Lung (tissue), 12 donors: ENCODE results near the gene KCTD16. TPM values are rescaled to one million over a fixed set of nuclear protein-coding genes. Genes with fewer than 3 reads are reported as not detected.

ENCODE experiments used
- ATAC-seq: fragments of 200-7000 bp; cut with Tn5 transposase; one replicate; pipeline ENCODE4 v1.9.1; 2020; ENCODE audit warnings: moderate number of reproducible peaks; ENCODE audit not compliant: insufficient read depth, low FRiP score
- DNase-seq, 3 donors: peaks; one replicate each; pipeline ENCODE4 v3.0.0-alpha.2; 2013 to 2017
- H3K27ac ChIP-seq, 2 donors: one replicate each; pipeline ENCODE4 v1.5.1; 2013; ENCODE audit warnings: mild to moderate bottlenecking in 2 of 2, moderate library complexity in 2 of 2, control low read depth in 1 of 2, inconsistent platforms in 1 of 2, low read depth in 1 of 2, low read length in 1 of 2
- H3K27me3 ChIP-seq, 3 donors: one replicate each; pipeline ENCODE4 v1.5.1; 2013; ENCODE audit warnings: low read length in 2 of 3; ENCODE audit not compliant: control insufficient read depth in 3 of 3, insufficient read depth in 3 of 3
- H3K36me3 ChIP-seq, 4 donors: one replicate each; pipeline ENCODE4 v1.5.1; 2013; ENCODE audit warnings: low read length in 4 of 4, mild to moderate bottlenecking in 1 of 4, moderate library complexity in 1 of 4; ENCODE audit not compliant: control insufficient read depth in 4 of 4, insufficient read depth in 4 of 4
- H3K4me1 ChIP-seq, 5 donors: one replicate each; pipeline ENCODE4 v1.5.1; 2013; ENCODE audit warnings: low read length in 5 of 5, mild to moderate bottlenecking in 2 of 5, moderate library complexity in 1 of 5; ENCODE audit not compliant: control insufficient read depth in 5 of 5, insufficient read depth in 5 of 5
- H3K4me3 ChIP-seq: one replicate; pipeline ENCODE4 v1.5.1; 2013; ENCODE audit warnings: mild to moderate bottlenecking, control low read depth, moderate library complexity
- H3K9ac ChIP-seq, 2 donors: one replicate each; pipeline ENCODE4 v1.5.1; 2013; ENCODE audit warnings: low read length in 2 of 2, control low read depth in 1 of 2; ENCODE audit not compliant: insufficient read depth in 1 of 2
- H3K9me3 ChIP-seq, 4 donors: one replicate each; pipeline ENCODE4 v1.5.1; 2013; ENCODE audit warnings: low read length in 3 of 4, mild to moderate bottlenecking in 1 of 4, moderate library complexity in 1 of 4; ENCODE audit not compliant: control insufficient read depth in 4 of 4, insufficient read depth in 3 of 4
- WGBS, 2 donors: extraction: QIAGEN DNeasy Blood & Tissue Kit; methylation state at CpG; one replicate each; pipeline ENCODE4 v1.1.7; 2013; 5-methylcytosine and 5-hydroxymethylcytosine counted together
- polyA plus RNA-seq, 2 donors: library from polyadenylated mRNA; stranded (reverse); fragments of 200-250 nt; gene quantifications; one replicate each; pipeline ENCODE4 v1.2.1, GENCODE V29; 2013
- total RNA-seq, 2 donors: library from RNA; depleted of rRNA in 1 of 2; stranded (reverse); fragments of >200 nt in 1 of 2; gene quantifications; one replicate each; pipeline ENCODE4 v1.2.1, GENCODE V29; 2014 to 2021
- TF ChIP-seq, protein P1 (sequence below): IDR thresholded peaks from 2 replicates; pipeline ENCODE4 v1.5.1; 2012; ENCODE audit warnings: mild to moderate bottlenecking; ENCODE audit errors: control extremely low read depth, extremely low read depth
- donor health status: control.
- donor health status: control.
- donor health status: Bipolar disorder and iron deficiency.
- donor health status: healthy.
- donor health status: DM: yes; HTN: yes; CAD: no.

The KCTD16 gene
- total and polyA plus RNA-seq, 4 donors = 0.07 to 0.63 (median 0.27) TPM

DNA sequence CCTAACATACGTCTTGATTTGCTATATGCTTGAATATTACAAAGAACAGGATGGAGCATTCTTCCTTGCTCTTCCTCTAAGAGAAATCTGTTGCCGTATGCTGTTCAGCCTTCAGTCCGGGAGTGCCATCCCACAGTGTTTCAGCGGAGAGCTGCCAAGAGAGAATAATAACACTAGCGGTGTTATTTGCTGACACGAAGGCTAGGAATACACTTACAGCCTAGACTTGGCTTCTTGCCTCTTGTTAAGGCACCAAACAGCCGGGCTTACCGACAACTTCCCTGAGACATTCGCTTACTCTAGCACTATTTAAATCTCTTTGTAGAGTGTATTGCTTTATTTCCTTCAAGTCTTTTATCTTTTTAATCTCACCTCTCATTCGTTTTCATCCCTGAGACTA lies 31.4 kb downstream of the KCTD16 start:
- peak in 1 of 3 donors; percentile 29 for DNase-seq
- H3K9me3 ChIP-seq = no peaks in the 10 kb centered on the region
- TF ChIP-seq, protein P1, sequence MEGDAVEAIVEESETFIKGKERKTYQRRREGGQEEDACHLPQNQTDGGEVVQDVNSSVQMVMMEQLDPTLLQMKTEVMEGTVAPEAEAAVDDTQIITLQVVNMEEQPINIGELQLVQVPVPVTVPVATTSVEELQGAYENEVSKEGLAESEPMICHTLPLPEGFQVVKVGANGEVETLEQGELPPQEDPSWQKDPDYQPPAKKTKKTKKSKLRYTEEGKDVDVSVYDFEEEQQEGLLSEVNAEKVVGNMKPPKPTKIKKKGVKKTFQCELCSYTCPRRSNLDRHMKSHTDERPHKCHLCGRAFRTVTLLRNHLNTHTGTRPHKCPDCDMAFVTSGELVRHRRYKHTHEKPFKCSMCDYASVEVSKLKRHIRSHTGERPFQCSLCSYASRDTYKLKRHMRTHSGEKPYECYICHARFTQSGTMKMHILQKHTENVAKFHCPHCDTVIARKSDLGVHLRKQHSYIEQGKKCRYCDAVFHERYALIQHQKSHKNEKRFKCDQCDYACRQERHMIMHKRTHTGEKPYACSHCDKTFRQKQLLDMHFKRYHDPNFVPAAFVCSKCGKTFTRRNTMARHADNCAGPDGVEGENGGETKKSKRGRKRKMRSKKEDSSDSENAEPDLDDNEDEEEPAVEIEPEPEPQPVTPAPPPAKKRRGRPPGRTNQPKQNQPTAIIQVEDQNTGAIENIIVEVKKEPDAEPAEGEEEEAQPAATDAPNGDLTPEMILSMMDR = no peak

DNA sequence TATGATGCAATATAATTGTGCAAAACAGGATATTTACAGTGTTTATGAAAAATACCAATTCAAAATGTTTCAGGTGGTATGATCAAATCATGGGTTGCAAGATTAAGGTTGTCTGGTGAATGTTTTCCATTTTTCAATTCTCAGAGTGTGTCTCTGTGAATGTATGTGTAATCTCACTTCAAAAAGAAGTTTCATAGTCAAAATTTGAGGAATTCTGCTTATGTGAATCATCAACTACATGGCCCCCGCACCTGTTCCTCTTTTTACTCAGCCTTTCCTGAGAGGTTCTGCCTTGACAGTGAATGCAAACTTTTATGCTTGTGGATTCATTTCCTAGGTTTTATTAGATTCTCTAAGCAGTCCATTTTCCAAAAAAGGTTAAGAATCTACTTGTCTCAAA lies 32.1 kb downstream of the KCTD16 start:
- WGBS, 2 donors = 24 to 68% methylated on average over 1 of the region's 1 CpG
- H3K36me3 ChIP-seq = no peaks in the 10 kb centered on the region
- H3K4me3 ChIP-seq = no peak overlapping the region
- no peak overlapping the region for H3K27ac ChIP-seq
- no peaks in the 10 kb centered on the region for H3K9me3 ChIP-seq
- no peak for DNase-seq
- TF ChIP-seq, protein P1 = no peak
- H3K4me1 ChIP-seq = peaks cover 0 to 18% (median 2%) of the 10 kb centered on the region in 5 donors
- no peak overlapping the region for H3K9ac ChIP-seq
- no peak for ATAC-seq
- peaks cover 0 to 48% (median 25%) of the 10 kb centered on the region in 3 donors for H3K27me3 ChIP-seq

More for the DNA sequence above, 31.4 kb downstream of the KCTD16 start:
- WGBS, 2 donors = 34 to 60% methylated on average over 10 of the region's 10 CpGs
- H3K4me1 ChIP-seq = peaks cover 0 to 18% (median 2%) of the 10 kb centered on the region in 5 donors
- H3K9ac ChIP-seq = no peak overlapping the region
- H3K4me3 ChIP-seq = no peak overlapping the region
- H3K36me3 ChIP-seq = no peaks in the 10 kb centered on the region
- H3K27ac ChIP-seq = no peak overlapping the region
- H3K27me3 ChIP-seq = peaks cover 0 to 43% (median 23%) of the 10 kb centered on the region in 3 donors
- no peak for ATAC-seq

DNA sequence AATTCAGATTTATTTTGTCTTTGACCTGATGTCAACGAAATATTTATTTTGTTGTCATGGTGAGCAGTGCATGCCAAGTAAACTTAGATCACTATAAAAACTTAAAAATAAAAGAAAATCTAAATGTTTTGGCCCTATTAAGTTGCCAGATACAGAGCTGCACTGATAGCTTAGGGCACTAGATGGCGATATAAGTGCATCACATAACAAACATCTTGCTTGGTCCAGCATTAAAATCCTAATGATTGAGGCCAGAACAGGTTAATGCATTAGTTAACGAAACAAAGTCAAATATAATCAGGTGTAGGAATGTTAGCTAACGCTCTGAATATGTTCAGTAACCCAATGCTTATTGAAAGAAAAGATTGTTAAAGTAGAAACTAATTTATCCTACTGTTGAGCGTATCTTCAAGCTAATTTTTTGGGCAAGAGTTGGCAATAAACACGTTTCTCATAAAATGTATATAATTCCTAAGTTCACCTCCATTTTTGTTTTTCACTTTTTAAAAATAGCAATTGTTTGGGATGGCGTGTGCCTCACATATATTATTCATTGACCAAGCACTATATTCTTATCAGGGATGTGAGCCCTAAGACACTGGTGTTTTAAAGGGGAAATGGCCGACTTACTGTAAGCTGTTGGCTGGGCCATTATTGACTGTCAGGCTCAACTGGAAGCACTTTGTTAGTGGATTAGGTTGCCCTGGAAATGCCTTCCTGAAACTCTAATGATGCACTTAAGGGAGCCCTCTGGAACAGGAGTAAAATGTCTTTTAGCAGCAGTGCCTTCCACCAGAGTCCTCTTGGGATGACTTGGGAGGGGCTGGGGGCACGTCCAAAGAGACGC lies 33.3 kb downstream of the KCTD16 start:
- no peaks in the 10 kb centered on the region for H3K9me3 ChIP-seq
- peaks cover 0 to 18% (median 2%) of the 10 kb centered on the region in 5 donors for H3K4me1 ChIP-seq
- WGBS, 2 donors = 37 to 39% methylated on average over 10 of the region's 10 CpGs
- no peak overlapping the region for H3K9ac ChIP-seq
- DNase-seq (peak; percentile 60 to 85 (median 82)), ATAC-seq (peak; percentile 61)
- no peak overlapping the region for H3K27ac ChIP-seq
- peaks cover 0 to 54% (median 25%) of the 10 kb centered on the region in 3 donors for H3K27me3 ChIP-seq
- TF ChIP-seq, protein P1 = peak; percentile 81
- H3K4me3 ChIP-seq = no peak overlapping the region
- no peaks in the 10 kb centered on the region for H3K36me3 ChIP-seq
